Psoas muscle (tissue), 8 donors: ENCODE results near the gene ETFBKMT. TPM values are rescaled to one million over a fixed set of nuclear protein-coding genes. Genes with fewer than 3 reads are reported as not detected.

Experiments used
- ATAC-seq, 4 donors: fragments of 200-7000 bp; cut with Tn5 transposase; one replicate each; pipeline ENCODE4 v1.9.1; 2020; ENCODE audit warnings: moderate library complexity in 3 of 4, mild to moderate bottlenecking in 2 of 4
- DNase-seq, 2 donors: peaks; one replicate each; pipeline ENCODE4 v3.0.0-alpha.2; 2020
- H3K27ac ChIP-seq: fragments of 200-600 bp; one replicate; pipeline ENCODE4 v1.8.0; 2022
- H3K27me3 ChIP-seq, 3 donors: fragments of 200-600 bp in 1 of 3; one replicate each; pipeline versions ENCODE4 v1.6.1 to v1.8.0; 2013 to 2022; ENCODE audit warnings: low read length in 2 of 3, mild to moderate bottlenecking in 2 of 3, moderate library complexity in 1 of 3; ENCODE audit not compliant: insufficient read depth in 3 of 3
- H3K36me3 ChIP-seq, 2 donors: fragments of 200-600 bp in 1 of 2; one replicate each; pipeline versions ENCODE4 v1.6.1 to v1.8.0; 2013 to 2022; ENCODE audit warnings: low read depth in 1 of 2, mild to moderate bottlenecking in 1 of 2, moderate library complexity in 1 of 2; ENCODE audit not compliant: insufficient read depth in 1 of 2
- H3K4me1 ChIP-seq: fragments of 200-600 bp; one replicate; pipeline ENCODE4 v1.8.0; 2022
- H3K4me3 ChIP-seq: fragments of 200-600 bp; one replicate; pipeline ENCODE4 v1.8.0; 2022; ENCODE audit warnings: mild to moderate bottlenecking
- H3K9me3 ChIP-seq: fragments of 200-600 bp; one replicate; pipeline ENCODE4 v1.8.0; 2022
- CTCF ChIP-seq: fragments of 200-600 bp; IDR thresholded peaks from one replicate; pipeline ENCODE4 v1.8.0; 2022; ENCODE audit warnings: antibody characterized with exemption
- WGBS, 3 donors: extraction: QIAGEN DNeasy Blood & Tissue Kit; methylation state at CpG; one replicate each; pipeline versions ENCODE4 v1.1.6 to v1.1.7; 2013; 5-methylcytosine and 5-hydroxymethylcytosine counted together
- intact Hi-C, 2 donors: fragments of 100-400 bp; cut with DNase I; formaldehyde crosslinking; loops; one replicate each; pipeline versions ENCODE4 v1.11.0 to v1.14.2; 2022
- long read RNA-seq, 2 donors: library from polyadenylated mRNA; unstranded; transcript quantifications; one replicate each; pipeline ENCODE4 v2.0.0, GENCODE V29; 2021
- polyA plus RNA-seq, 3 donors: library from polyadenylated mRNA; stranded (reverse); fragments of 200-250 nt; gene quantifications; one replicate each; pipeline ENCODE4 v1.2.3, GENCODE V29; 2013
- total RNA-seq, 4 donors: library from RNA; stranded (reverse); fragmentation: NEBNext Ultra II Directional in 2 of 4; extraction: Animal tissue kit (Norgen Biotek cat#: 25700) in 2 of 4; gene quantifications; one replicate each; pipeline versions ENCODE4 v1.2.1 to v1.2.4, GENCODE V29; 2021 to 2023
- donor health status: healthy with polysubstance abuse.
- donor health status: DM: no; HTN: no; CAD: no; lungs with moderate emphysema.
- donor health status: Bipolar disorder and iron deficiency.
- donor health status: healthy.
- donor health status: DM: yes; HTN: yes; CAD: no.
- donor health status: DM: no; HTN: no; CAD: no.
- donor health status: DM: no; HTN: no; CAD: no.
- donor health status: DM: yes; HTN: yes; CAD: no.

Gene ETFBKMT
- total RNA-seq (1 to 10 TPM; 5.0 to 7.3 (median 5.6) TPM), polyA plus RNA-seq (10 to 100 TPM in 1 of 3 donors, 1 to 10 TPM in 2; 2.4 to 10.8 (median 3.6) TPM)
- long read RNA-seq, donor 1, full-length matches to known transcripts, result 2 of 3 reads
- long read RNA-seq, donor 1, partial matches to known transcripts, result 1 of 3 reads
- long read RNA-seq, donor 1, other reads (novel, unspliced or antisense), result 0 of 3 reads
- long read RNA-seq, donor 2, full-length matches to known transcripts, result 1 of 2 reads
- long read RNA-seq, donor 2, partial matches to known transcripts, result 0 of 2 reads
- long read RNA-seq, donor 2, other reads (novel, unspliced or antisense), result 1 of 2 reads

GRCh38 chr12:31659087-31659942 lies at the start of gene ETFBKMT:
Gene ETFBKMT (plus strand): TSS chr12:31659688. CDS start chr12:31661954, 2,266 bp downstream.
- TF ChIP-seq CTCF, result peak; percentile 35
- H3K27ac ChIP-seq, result peak within 1 kb of the TSS; percentile 94
- H3K27me3 ChIP-seq, result no peaks in the 10 kb centered on the region
- H3K9me3 ChIP-seq, result no peaks in the 10 kb centered on the region
- H3K4me1 ChIP-seq, result peaks cover 4% of the 10 kb centered on the region
- intact Hi-C loops, result loop anchor here (5.0 to 10.0 kb wide), 3 partner anchors 68 to 655 kb away; partner anchors contain the start of genes AMN1 (in 1 of the 2) and RESF1 (in 1 of the 2)
- ATAC-seq, result peak; percentile 94 to 96 (median 94)
- peaks cover 0 to 21% of the 10 kb centered on the region in 2 donors for H3K36me3 ChIP-seq
- 0 to 1% (median 1%) methylated on average over 47 of the region's 47 CpGs for WGBS, 3 donors
- DNase-seq, result peak; percentile 84 to 91
- H3K4me3 ChIP-seq, result peak within 1 kb of the TSS; percentile 68

- H3K9me3 ChIP-seq, result peaks cover 15% of the 10 kb centered on the region
- intact Hi-C loops, result no loop called here
- ATAC-seq, result no peak
- H3K4me1 ChIP-seq, result no peaks in the 10 kb centered on the region
- H3K27ac ChIP-seq, result no peak overlapping the region
- H3K27me3 ChIP-seq, result no peaks in the 10 kb centered on the region
- no peak overlapping the region for H3K4me3 ChIP-seq
- TF ChIP-seq CTCF, result no peak
- no peak for DNase-seq
- WGBS, 3 donors, result 85 to 91% (median 90%) methylated on average over 2 of the region's 2 CpGs
- H3K36me3 ChIP-seq, result no peaks in the 10 kb centered on the region
Observed at GRCh38 chr12:31612819-31613218, 46.7 kb upstream of the ETFBKMT start.

- DNase-seq (no peak), ATAC-seq (no peak)
- no peaks in the 10 kb centered on the region for H3K4me1 ChIP-seq
- H3K27ac ChIP-seq, result no peak overlapping the region
- H3K4me3 ChIP-seq, result no peak overlapping the region
- intact Hi-C loops, result no loop called here
- 86 to 90% (median 87%) methylated on average over 3 of the region's 3 CpGs for WGBS, 3 donors
- no peaks in the 10 kb centered on the region for H3K36me3 ChIP-seq
- no peaks in the 10 kb centered on the region for H3K9me3 ChIP-seq
- no peak for TF ChIP-seq CTCF
- no peaks in the 10 kb centered on the region for H3K27me3 ChIP-seq
Observed at GRCh38 chr12:31618228-31619025, 41.1 kb upstream of the ETFBKMT start.

- H3K9me3 ChIP-seq, result no peaks in the 10 kb centered on the region
- DNase-seq (no peak), ATAC-seq (no peak)
- 69 to 99% (median 94%) methylated on average over 2 of the region's 2 CpGs for WGBS, 3 donors
- H3K27me3 ChIP-seq, result no peaks in the 10 kb centered on the region
- intact Hi-C loops, result no loop called here
- no peaks in the 10 kb centered on the region for H3K36me3 ChIP-seq
- no peaks in the 10 kb centered on the region for H3K4me1 ChIP-seq
- H3K4me3 ChIP-seq, result no peak overlapping the region
- no peak for TF ChIP-seq CTCF
- H3K27ac ChIP-seq, result no peak overlapping the region
Observed at GRCh38 chr12:31620311-31620710, 39.2 kb upstream of the ETFBKMT start.
